Neural cell (in vitro differentiated cells): Measurements from ENCODE around the gene EDA. TPM values are rescaled to one million over a fixed set of nuclear protein-coding genes. Genes with fewer than 3 reads are reported as not detected.

Source experiments
- H2AFZ ChIP-seq: fragments of 200-600, 300-800 bp; sonication (generic), shearing (Covaris generic); 2 replicates; pipeline ENCODE4 v1.6.0; 2014; ENCODE audit warnings: low read depth, mild to moderate bottlenecking, antibody characterized with exemption, low read length, moderate library complexity
- H3F3A ChIP-seq: fragments of 200-600 bp; shearing (Covaris generic); 2 replicates; pipeline ENCODE4 v1.6.1; 2016; ENCODE audit warnings: mild to moderate bottlenecking, moderate library complexity, mixed read lengths, antibody characterized with exemption, low read length; ENCODE audit not compliant: insufficient read depth, poor library complexity, severe bottlenecking
- H3K27ac ChIP-seq: fragments of 200-600, 300-800 bp; sonication (generic), shearing (Covaris generic); 2 replicates; pipeline ENCODE4 v1.5.1; 2014; ENCODE audit warnings: mild to moderate bottlenecking, low read length, moderate library complexity
- H3K27me3 ChIP-seq: fragments of 300-800, 200-600 bp; sonication (generic), shearing (Covaris generic); 2 replicates; pipeline ENCODE4 v1.6.0; 2014; ENCODE audit warnings: mild to moderate bottlenecking, low read depth, low read length, moderate library complexity; ENCODE audit not compliant: insufficient read depth
- H3K36me3 ChIP-seq: fragments of 300-800, 200-600 bp; sonication (generic), shearing (Covaris generic); 2 replicates; pipeline ENCODE4 v1.5.1; 2014; ENCODE audit warnings: mild to moderate bottlenecking, antibody characterized with exemption, low read length, moderate library complexity; ENCODE audit not compliant: insufficient read depth
- H3K4me2 ChIP-seq: fragments of 300-800, 200-600 bp; sonication (generic), shearing (Covaris generic); 2 replicates; pipeline ENCODE4 v1.6.0; 2014; ENCODE audit warnings: mild to moderate bottlenecking, low read length
- H3K4me3 ChIP-seq: fragments of 300-800, 200-600 bp; sonication (generic), shearing (Covaris generic); 2 replicates; pipeline ENCODE4 v1.5.1; 2014; ENCODE audit warnings: mild to moderate bottlenecking, low read length, moderate library complexity
- H3K79me2 ChIP-seq: fragments of 200-600 bp; shearing (Covaris generic); replicated peaks from 2 replicates; pipeline ENCODE4 v1.6.0; 2014; ENCODE audit warnings: mild to moderate bottlenecking, low read length, moderate library complexity; ENCODE audit not compliant: insufficient read depth
- H3K9ac ChIP-seq: fragments of 300-800, 200-600 bp; sonication (generic), shearing (Covaris generic); 2 replicates; pipeline ENCODE4 v1.6.1; 2016; ENCODE audit warnings: mild to moderate bottlenecking, low read length, mixed read lengths
- H3K9me2 ChIP-seq: fragments of 200-600 bp; shearing (Covaris generic); 2 replicates; pipeline ENCODE4 v1.6.1; 2016; ENCODE audit warnings: mild to moderate bottlenecking, low read length, mixed read lengths; ENCODE audit not compliant: insufficient read depth
- H3K9me3 ChIP-seq: fragments of 200-600, 300-800 bp; sonication (generic), shearing (Covaris generic); 2 replicates; pipeline ENCODE4 v1.6.1; 2016; ENCODE audit warnings: mild to moderate bottlenecking, mixed run types, low read length, moderate library complexity, mixed read lengths
- H4K20me1 ChIP-seq: fragments of 200-600 bp; shearing (Covaris generic); 2 replicates; pipeline ENCODE4 v1.6.1; 2016; ENCODE audit warnings: mild to moderate bottlenecking, mixed run types; ENCODE audit not compliant: insufficient read depth
- EP300 ChIP-seq: fragments of 450-650 bp; conservative IDR thresholded peaks from 2 replicates; pipeline ENCODE4 v1.6.1; 2014; ENCODE audit warnings: antibody characterized with exemption, mild to moderate bottlenecking, moderate library complexity; ENCODE audit not compliant: poor library complexity, severe bottlenecking
- EZH2 ChIP-seq: fragments of 200-600, 300-800 bp; shearing (Covaris generic), sonication (generic); IDR thresholded peaks from 2 replicates; pipeline ENCODE4 v1.6.1; 2014; ENCODE audit warnings: antibody characterized with exemption, low read length, borderline replicate concordance, mild to moderate bottlenecking; ENCODE audit not compliant: insufficient read depth, poor library complexity, severe bottlenecking
- MXI1 ChIP-seq: fragments of 450-650 bp; conservative IDR thresholded peaks from 2 replicates; pipeline ENCODE4 v1.6.1; 2014; ENCODE audit warnings: antibody characterized with exemption, mild to moderate bottlenecking; ENCODE audit not compliant: poor library complexity, severe bottlenecking
- POLR2AphosphoS5 ChIP-seq: IDR thresholded peaks from 2 replicates; pipeline ENCODE4 v1.6.1; 2012
- RAD21 ChIP-seq: fragments of 450-650 bp; conservative IDR thresholded peaks from 2 replicates; pipeline ENCODE4 v1.6.1; 2014; ENCODE audit warnings: antibody characterized with exemption, mild to moderate bottlenecking, moderate library complexity
- SMC3 ChIP-seq: fragments of 450-650 bp; conservative IDR thresholded peaks from 2 replicates; pipeline ENCODE4 v1.6.1; 2014; ENCODE audit warnings: antibody characterized with exemption, mild to moderate bottlenecking, moderate library complexity; ENCODE audit not compliant: poor library complexity
- TAF1 ChIP-seq: IDR thresholded peaks from 2 replicates; pipeline ENCODE4 v1.6.1; 2012; ENCODE audit warnings: low read depth
- polyA plus RNA-seq: library from polyadenylated mRNA; depleted of rRNA; stranded (reverse); fragments of >200 nt; gene quantifications from 2 replicates; pipeline ENCODE4 v1.2.3, GENCODE V29; 2014
- TF ChIP-seq, protein P1 (sequence below): fragments of 450-650 bp; IDR thresholded peaks from 2 replicates; pipeline ENCODE4 v1.5.1; 2014; ENCODE audit warnings: antibody characterized with exemption, mild to moderate bottlenecking, moderate library complexity; ENCODE audit not compliant: poor library complexity, severe bottlenecking
- TF ChIP-seq, protein P2 (sequence below): IDR thresholded peaks from 2 replicates; pipeline ENCODE4 v1.6.1; 2012; ENCODE audit warnings: borderline replicate concordance

EDA gene
- polyA plus RNA-seq, 1 donor from 2014 or later = 1.1 TPM

- H4K20me1 ChIP-seq = no peaks in the 10 kb centered on the region
- H3K36me3 ChIP-seq = no peaks in the 10 kb centered on the region
- no peak overlapping the region for H3K9ac ChIP-seq
- no peaks in the 10 kb centered on the region for H3K79me2 ChIP-seq
- H3K27me3 ChIP-seq = no peaks in the 10 kb centered on the region
- no peaks in the 10 kb centered on the region for H3K9me2 ChIP-seq
- no peaks in the 10 kb centered on the region for H3K9me3 ChIP-seq
- no peak overlapping the region for H3K27ac ChIP-seq
- H3K4me2 ChIP-seq = no peak overlapping the region
- no peaks in the 10 kb centered on the region for H3F3A ChIP-seq
- no peak for TF ChIP-seq EP300
- TF ChIP-seq TAF1 = no peak
- TF ChIP-seq, protein P1, sequence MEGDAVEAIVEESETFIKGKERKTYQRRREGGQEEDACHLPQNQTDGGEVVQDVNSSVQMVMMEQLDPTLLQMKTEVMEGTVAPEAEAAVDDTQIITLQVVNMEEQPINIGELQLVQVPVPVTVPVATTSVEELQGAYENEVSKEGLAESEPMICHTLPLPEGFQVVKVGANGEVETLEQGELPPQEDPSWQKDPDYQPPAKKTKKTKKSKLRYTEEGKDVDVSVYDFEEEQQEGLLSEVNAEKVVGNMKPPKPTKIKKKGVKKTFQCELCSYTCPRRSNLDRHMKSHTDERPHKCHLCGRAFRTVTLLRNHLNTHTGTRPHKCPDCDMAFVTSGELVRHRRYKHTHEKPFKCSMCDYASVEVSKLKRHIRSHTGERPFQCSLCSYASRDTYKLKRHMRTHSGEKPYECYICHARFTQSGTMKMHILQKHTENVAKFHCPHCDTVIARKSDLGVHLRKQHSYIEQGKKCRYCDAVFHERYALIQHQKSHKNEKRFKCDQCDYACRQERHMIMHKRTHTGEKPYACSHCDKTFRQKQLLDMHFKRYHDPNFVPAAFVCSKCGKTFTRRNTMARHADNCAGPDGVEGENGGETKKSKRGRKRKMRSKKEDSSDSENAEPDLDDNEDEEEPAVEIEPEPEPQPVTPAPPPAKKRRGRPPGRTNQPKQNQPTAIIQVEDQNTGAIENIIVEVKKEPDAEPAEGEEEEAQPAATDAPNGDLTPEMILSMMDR = no peak
- TF ChIP-seq POLR2AphosphoS5 = no peak
- no peak for TF ChIP-seq EZH2
- TF ChIP-seq SMC3 = no peak
- TF ChIP-seq, protein P2, sequence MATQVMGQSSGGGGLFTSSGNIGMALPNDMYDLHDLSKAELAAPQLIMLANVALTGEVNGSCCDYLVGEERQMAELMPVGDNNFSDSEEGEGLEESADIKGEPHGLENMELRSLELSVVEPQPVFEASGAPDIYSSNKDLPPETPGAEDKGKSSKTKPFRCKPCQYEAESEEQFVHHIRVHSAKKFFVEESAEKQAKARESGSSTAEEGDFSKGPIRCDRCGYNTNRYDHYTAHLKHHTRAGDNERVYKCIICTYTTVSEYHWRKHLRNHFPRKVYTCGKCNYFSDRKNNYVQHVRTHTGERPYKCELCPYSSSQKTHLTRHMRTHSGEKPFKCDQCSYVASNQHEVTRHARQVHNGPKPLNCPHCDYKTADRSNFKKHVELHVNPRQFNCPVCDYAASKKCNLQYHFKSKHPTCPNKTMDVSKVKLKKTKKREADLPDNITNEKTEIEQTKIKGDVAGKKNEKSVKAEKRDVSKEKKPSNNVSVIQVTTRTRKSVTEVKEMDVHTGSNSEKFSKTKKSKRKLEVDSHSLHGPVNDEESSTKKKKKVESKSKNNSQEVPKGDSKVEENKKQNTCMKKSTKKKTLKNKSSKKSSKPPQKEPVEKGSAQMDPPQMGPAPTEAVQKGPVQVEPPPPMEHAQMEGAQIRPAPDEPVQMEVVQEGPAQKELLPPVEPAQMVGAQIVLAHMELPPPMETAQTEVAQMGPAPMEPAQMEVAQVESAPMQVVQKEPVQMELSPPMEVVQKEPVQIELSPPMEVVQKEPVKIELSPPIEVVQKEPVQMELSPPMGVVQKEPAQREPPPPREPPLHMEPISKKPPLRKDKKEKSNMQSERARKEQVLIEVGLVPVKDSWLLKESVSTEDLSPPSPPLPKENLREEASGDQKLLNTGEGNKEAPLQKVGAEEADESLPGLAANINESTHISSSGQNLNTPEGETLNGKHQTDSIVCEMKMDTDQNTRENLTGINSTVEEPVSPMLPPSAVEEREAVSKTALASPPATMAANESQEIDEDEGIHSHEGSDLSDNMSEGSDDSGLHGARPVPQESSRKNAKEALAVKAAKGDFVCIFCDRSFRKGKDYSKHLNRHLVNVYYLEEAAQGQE = no peak
- no peak for TF ChIP-seq MXI1
- no peak overlapping the region for H2AFZ ChIP-seq
- H3K4me3 ChIP-seq = no peak overlapping the region
Measured at GRCh38 chrX:69988955-69989394, 373.1 kb downstream of the EDA start.

DNA sequence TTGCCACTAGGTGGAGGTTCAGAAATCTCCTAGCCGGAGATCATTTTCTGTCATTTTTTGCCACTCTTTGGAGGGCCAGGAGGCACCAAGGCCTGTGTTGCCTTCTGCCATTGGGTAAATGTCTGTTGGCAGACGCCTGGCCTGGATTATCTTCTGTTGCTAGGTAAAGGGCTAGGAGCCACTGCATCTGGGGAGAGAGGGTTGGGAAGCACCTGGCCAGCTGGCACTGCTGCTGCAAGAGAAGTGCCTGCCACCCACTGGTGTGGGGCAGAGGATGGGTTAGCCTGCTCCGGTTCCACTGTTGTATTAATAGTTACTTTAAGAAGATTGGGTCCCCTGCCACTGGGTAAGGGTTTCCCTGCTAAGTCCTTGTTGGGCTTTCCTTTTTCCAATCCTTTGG, 375.8 kb downstream of the EDA start:
- Histone ChIP-seq H4K20me1 (no peaks in the 10 kb centered on the region), H3K9me3 (no peaks in the 10 kb centered on the region), H3K9me2 (no peaks in the 10 kb centered on the region), H2AFZ (no peak overlapping the region), H3F3A (no peaks in the 10 kb centered on the region), H3K27me3 (no peaks in the 10 kb centered on the region), H3K4me3 (no peak overlapping the region), H3K4me2 (no peak overlapping the region), H3K36me3 (no peaks in the 10 kb centered on the region), H3K79me2 (no peaks in the 10 kb centered on the region), H3K27ac (no peak overlapping the region), H3K9ac (no peak overlapping the region)
- no peak for TF ChIP-seq MXI1
- no peak for TF ChIP-seq RAD21
- TF ChIP-seq EP300 = no peak
- no peak for TF ChIP-seq EZH2
- no peak for TF ChIP-seq TAF1
- TF ChIP-seq POLR2AphosphoS5 = no peak
- no peak for TF ChIP-seq SMC3
- TF ChIP-seq, protein P2 = no peak
- TF ChIP-seq, protein P1 = no peak
